IPS-11a (cell line): Measurements from ENCODE around the gene RSPO3.

ENCODE experiments used
- H3K4me3 ChIP-seq: one replicate; pipeline ENCODE4 v1.5.1; 2013; ENCODE audit warnings: low read depth, low read length, control low read depth

The RSPO3 gene

DNA sequence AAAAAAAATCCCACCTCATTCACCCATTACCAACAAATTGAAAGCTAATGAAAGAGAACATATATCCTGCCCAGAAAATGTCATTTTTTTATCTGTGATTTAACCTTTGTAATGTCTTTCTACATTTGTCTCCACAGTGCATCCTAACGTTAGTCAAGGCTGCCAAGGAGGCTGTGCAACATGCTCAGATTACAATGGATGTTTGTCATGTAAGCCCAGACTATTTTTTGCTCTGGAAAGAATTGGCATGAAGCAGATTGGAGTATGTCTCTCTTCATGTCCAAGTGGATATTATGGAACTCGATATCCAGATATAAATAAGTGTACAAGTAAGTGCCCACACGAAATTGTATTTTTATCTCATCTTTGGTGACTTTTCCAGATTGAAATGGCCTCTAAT is 30.0 kb downstream of the RSPO3 start:
- no peak overlapping the region for H3K4me3 ChIP-seq

DNA sequence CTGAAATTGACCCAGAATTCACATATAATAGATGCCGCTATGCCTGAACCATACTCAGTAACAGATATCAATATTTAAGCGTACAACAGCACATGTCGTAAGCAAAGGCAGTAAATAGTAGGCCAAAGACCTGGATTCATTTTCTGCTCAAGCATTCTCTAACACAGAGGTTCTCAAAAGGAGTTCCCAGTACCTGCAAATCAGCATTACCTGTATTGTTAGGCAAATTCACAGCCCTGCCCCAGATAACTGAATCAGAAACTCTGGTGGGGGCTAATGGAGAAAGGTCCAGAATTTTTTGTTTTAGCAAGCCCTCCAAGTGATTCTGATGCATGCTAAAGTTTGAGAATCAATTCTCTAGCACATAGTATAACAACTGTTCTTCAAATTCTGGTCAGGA is 36.0 kb downstream of the RSPO3 start:
- no peak overlapping the region for H3K4me3 ChIP-seq

- no peak overlapping the region for H3K4me3 ChIP-seq
Measured at GRCh38 chr6:127160484-127160883, 42.0 kb downstream of the RSPO3 start.

GRCh38 chr6:127162836-127163235 is 44.4 kb downstream of the RSPO3 start:
- H3K4me3 ChIP-seq = no peak overlapping the region

DNA sequence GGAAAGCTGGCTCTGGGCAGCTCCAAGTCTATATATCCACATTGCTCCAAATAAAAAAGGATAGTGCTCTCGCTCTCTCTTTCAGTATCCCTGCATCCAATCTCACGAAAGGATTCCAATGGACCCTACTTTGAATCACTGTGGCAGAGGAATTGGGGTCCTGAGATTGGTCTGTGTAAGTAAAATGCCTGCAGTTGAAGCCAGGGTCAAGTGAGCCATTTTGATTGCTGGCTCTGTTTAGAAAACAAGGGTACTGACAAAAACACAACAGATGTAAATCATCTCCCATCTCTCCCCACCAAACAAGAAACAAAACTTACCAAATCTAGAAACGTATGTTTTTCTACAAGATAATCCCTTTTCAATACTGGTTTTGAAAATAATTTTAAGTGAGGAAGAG is 45.6 kb downstream of the RSPO3 start:
- no peak overlapping the region for H3K4me3 ChIP-seq

DNA sequence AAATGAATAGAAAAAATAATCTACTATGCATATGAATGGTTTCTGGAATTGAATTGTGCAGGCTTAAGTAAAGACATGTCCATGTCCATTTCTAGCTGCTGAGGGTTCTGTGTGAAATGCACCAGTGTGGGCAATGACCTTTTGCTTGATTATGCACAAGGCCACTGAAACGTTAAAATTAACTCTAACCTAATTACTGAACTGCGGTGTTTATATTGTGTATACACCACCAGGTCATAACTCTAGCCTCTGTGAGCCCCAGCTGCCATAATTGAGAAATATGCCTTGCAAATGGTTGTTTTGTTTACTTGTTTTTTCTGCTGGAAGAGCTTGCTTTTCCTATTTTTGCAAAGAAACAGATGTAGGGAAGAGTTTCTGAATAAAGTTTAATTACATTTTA is 46.1 kb downstream of the RSPO3 start:
- no peak overlapping the region for H3K4me3 ChIP-seq

DNA sequence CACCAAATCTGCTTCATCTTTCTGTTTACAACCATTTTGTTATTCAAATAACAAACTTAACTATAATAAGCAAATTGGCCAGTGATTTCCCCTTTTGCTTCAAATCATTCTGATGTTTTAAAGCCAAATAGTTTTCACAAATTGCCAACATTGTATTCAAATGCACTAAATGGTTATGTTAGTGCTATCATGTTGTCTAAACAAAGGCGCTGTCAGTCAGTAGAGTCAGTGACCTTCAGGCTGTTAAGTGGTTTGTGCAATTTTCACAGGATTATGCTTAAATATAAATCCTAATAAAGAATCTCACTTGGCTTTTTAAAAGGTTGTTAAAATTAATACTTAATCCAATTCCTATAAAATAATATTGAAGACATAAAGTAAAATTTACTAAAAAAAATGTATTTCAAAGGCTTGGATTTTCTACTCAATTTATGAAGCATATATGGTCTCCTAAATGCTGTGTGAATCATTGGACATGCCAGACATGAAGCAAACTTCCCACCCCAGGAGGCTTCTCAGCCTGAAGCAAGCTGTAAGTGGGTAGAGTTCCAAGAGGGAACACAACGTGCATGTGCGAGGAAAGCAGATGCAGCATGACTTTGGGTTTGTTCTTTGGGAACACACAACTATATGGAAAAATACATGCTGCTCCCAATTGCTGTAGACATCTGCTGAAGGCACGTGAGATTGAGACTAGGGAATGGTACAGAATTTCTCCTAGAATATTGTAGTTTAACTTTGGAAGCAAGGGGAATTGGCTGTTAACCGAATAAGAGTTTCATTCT is 54.9 kb downstream of the RSPO3 start:
- H3K4me3 ChIP-seq = no peak overlapping the region

GRCh38 chr6:127176146-127176545 is 57.7 kb downstream of the RSPO3 start:
- no peak overlapping the region for H3K4me3 ChIP-seq

DNA sequence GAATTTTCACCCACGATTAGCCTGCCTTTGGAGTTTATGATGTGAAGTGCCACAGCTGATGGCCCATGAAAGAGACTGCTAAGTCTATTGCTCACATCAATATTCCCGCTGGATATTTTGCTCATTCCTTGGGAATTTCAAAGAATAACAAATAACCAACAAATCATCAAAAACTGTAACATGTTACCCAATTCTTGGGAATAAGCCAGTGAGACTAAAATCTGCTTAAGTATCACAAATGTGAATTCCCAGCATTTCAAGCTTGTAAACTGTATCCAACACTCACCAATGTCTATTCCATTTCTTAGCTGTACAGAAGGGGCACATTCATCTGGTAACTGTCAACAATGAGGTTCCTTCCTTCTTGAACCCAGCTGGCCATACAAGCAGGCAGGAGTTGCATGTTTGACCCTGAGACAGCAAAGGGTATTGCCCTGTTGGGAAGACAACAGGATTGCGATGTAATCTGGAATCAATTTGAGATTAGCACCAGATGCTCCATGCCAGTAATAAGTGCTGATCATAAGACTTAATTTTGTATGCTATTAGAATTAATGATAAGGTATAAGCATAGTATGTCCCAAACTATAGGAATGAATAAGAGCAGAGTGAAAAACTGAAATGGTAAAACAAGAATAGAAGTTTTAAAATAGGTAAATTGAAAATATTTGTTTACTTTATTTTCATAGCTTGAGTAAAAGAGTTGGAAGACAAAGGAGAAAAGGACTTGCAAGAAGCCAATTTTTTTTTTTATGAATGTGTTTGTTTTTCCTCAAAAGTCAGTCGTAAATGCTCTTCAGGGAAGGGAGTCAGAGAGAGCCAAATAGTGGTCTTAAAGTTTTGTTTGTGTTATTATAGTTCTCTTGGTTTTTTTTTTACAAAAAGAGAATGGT is 58.8 kb downstream of the RSPO3 start:
- no peak overlapping the region for H3K4me3 ChIP-seq

GRCh38 chr6:127177923-127178231 is 59.4 kb downstream of the RSPO3 start:
- no peak overlapping the region for H3K4me3 ChIP-seq

GRCh38 chr6:127178746-127179145 is 60.3 kb downstream of the RSPO3 start:
- no peak overlapping the region for H3K4me3 ChIP-seq

DNA sequence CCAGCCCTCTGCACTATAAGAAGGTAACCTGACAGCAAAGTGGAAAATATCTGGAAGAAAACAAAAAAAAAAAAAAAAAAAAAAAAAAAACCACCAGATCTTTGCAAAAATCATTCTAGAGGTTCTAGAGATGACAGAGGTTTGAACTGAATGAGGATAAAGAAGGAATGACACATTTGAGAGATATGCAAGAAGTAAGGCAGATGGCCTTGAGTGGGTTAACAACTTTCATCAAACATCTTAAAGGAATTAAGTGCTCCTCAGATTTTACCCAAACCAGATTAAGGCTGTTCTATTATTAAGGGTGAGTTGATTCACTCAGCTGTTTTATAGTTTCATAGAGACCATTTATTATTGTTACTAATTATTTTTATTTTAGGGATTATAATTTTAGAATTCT is 62.0 kb downstream of the RSPO3 start:
- no peak overlapping the region for H3K4me3 ChIP-seq

DNA sequence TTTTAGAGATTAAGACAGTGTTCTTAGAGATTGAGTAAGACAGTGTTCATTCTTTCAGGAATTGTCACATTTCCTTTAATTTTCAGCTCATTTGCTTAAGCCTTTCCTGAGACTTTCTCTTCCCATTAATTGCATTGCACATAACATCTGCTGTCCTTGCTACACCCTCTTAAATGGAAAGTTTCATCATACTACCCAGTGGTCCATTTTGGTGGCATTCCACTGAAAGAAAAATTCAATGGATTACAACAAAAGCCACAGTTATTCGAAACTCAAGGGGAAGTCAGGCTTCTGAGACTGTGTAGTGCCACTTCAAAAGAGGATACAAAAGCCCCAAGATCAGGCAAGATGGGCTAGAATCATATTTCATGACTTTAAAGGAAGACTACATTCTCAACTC is 64.0 kb downstream of the RSPO3 start:
- H3K4me3 ChIP-seq = no peak overlapping the region

GRCh38 chr6:127185437-127185995 is 67.0 kb downstream of the RSPO3 start:
- no peak overlapping the region for H3K4me3 ChIP-seq

DNA sequence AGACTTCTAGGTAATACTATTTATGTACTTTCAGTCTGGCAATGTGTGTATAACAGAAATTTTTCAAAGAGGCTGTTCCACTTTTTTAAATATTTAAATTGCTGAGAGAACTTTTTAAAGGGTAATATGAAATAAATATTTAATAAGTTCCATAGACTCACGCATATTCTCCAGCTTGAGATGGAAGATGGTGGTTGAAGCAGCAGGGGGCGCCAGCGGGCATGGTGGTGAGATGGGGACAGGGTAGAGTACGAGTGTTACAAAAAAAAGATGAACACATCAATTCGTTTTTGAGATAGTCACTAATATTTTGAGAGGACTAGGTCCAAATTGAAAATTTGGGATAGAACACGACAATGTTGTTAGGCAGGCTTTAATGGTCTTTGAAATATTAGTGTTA is 68.4 kb downstream of the RSPO3 start:
- no peak overlapping the region for H3K4me3 ChIP-seq

GRCh38 chr6:127188744-127189143 is 70.3 kb downstream of the RSPO3 start:
- no peak overlapping the region for H3K4me3 ChIP-seq

GRCh38 chr6:127190552-127190951 is 72.1 kb downstream of the RSPO3 start:
- H3K4me3 ChIP-seq = no peak overlapping the region

DNA sequence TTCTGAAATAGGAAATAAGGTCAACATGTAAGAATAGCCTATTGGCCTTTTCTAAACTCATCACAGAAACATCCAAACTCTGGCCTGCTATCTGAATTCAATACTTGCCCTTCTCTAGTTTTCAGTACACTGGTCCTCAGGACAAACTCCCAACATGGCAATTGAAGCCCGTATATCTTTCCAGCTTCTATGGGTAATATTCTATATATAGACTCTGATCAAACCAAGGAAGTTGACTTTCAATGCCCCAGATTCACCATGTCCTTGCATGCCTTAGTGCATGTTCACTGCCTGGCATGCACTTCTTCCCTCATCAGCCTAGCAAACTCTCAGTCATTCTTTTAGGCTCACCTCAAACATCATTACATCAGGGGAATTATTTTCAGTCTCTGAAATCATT is 73.2 kb downstream of the RSPO3 start:
- H3K4me3 ChIP-seq = no peak overlapping the region

DNA sequence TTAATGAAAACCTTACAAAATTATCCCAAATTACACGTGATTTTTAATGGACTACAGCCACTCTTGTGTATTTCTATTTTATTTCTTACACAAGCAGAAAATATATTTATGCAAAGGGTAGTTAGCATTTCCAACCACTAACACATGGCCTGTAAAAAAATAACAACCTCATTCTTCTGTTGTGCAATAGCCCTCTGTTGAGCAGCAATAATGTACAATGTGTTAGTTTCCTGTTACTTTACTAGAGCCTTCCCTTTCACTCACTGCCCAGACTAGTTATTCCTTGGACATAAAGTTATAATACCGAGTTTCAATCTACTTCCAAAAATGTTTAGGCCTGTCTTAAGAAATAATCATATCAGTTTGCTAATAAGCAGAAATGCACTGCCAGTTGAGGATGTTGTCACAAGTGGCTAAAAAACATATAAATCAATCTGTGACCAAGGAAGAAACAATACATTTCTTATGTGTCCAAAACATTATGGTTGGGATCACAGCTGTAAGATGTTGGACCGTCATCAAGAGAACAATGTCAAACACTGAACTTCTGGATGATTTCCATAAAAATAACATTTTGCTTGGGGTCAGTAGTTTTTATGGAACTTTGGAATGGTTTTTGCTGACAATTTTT is 74.6 kb downstream of the RSPO3 start:
- H3K4me3 ChIP-seq = no peak overlapping the region

DNA sequence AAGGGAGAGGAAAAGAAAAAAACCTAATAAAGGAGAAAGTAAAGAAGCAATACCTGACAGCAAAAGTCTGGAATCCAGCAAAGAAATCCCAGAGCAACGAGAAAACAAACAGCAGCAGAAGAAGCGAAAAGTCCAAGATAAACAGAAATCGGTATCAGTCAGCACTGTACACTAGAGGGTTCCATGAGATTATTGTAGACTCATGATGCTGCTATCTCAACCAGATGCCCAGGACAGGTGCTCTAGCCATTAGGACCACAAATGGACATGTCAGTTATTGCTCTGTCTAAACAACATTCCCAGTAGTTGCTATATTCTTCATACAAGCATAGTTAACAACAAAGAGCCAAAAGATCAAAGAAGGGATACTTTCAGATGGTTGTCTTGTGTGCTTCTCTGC is 77.4 kb downstream of the RSPO3 start:
- H3K4me3 ChIP-seq = no peak overlapping the region

GRCh38 chr6:127198549-127198948 is 80.1 kb downstream of the RSPO3 start:
- H3K4me3 ChIP-seq = no peak overlapping the region

DNA sequence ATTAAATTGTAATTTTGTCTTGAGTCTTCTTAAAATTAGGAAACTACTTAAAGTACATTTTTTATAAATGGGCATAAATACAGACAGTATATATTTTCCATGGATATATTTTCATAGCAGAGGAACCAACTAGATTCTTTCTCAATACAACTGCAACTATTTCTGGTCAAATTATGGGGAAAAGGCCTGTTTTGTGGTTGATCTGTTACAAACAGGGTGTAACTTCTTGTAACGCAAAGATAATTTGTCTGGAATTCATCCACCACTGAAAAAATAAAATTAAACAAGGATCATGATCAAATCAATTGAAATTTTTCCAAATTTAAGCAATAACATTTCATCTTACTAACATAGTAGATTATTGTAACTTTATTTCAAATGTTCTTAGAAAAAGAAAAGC is 81.0 kb downstream of the RSPO3 start:
- H3K4me3 ChIP-seq = no peak overlapping the region
